AG04450 (cell line): ENCODE results near the gene ATP6V0E1. TPM values are rescaled to one million over a fixed set of nuclear protein-coding genes. Genes with fewer than 3 reads are reported as not detected.
A peak's percentile ranks its signal among the peaks of the same experiment; 100 is the strongest.

Source experiments
- CTCF ChIA-PET: fragments of 300-600, 350-600 bp; formaldehyde crosslinking; extraction: SDS; loops from one replicate; lab custom pipeline; 2022; ENCODE audit warnings: antibody characterized with exemption, inconsistent platforms; lab: Charles Lee
- POLR2A ChIA-PET: fragments of 350-600 bp; formaldehyde crosslinking; extraction: SDS; loops from one replicate; lab custom pipeline; 2021; ENCODE audit warnings: antibody characterized with exemption, inconsistent platforms; lab: Yijun Ruan, JAX
- DNase-seq: peaks from one replicate; pipeline ENCODE4 v3.0.0-alpha.2; 2011; ENCODE audit warnings: low read depth, low spot score
- H3K27ac ChIP-seq: one replicate; pipeline ENCODE4 v1.5.1; 2012; ENCODE audit warnings: low read depth, low read length, control low read depth
- H3K27me3 ChIP-seq: one replicate; pipeline ENCODE4 v1.6.0; 2012; ENCODE audit warnings: low read length; ENCODE audit not compliant: control insufficient read depth, insufficient read depth
- H3K4me3 ChIP-seq: 2 replicates; pipeline ENCODE4 v1.5.1; 2011; ENCODE audit warnings: mild to moderate bottlenecking, low read depth, low read length, control low read depth
- H3K9me3 ChIP-seq: 2 replicates; pipeline ENCODE4 v1.5.1; 2012; ENCODE audit warnings: low read length; ENCODE audit not compliant: control insufficient read depth, insufficient read depth
- polyA plus RNA-seq: library from polyadenylated mRNA; depleted of rRNA; stranded (reverse); fragments of >200 nt; gene quantifications from 2 replicates; pipeline ENCODE4 v1.2.3, GENCODE V29; 2011
- TF ChIP-seq, protein P1 (sequence below): IDR thresholded peaks from 2 replicates; pipeline ENCODE4 v1.5.1; 2011; ENCODE audit warnings: low read depth, low read length, control low read depth, inconsistent platforms

The ATP6V0E1 gene
- polyA plus RNA-seq, 1 experiment, result 610 TPM

DNA sequence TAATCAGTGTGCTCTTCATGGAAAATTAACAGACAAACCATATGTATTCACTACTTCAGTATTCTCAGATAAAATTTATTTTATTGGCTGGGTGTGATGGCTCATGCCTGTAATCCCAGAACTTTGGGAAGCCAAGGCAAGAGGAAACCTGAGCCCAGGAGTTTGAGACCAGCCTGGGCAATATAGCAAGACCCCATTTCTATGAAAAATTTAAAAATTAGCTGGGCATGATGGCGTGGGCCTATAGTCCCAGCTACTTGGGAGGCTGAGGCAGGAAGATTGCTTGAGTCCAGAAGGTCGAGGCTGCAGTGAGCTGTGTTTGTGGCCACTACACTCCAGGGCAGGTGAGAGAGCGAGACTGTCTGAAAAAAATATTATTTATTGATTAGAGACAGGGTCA is 49.2 kb downstream of the ATP6V0E1 start:
- POLR2A ChIA-PET, result interaction anchor here (1.0 kb wide), 1 partner anchor 18 kb away, joined by 3 read pairs; no protein-coding TSS in a partner anchor
- H3K27me3 ChIP-seq, result no peaks in the 10 kb centered on the region
- no peak overlapping the region for H3K4me3 ChIP-seq
- no peak for DNase-seq
- TF ChIP-seq, protein P1, sequence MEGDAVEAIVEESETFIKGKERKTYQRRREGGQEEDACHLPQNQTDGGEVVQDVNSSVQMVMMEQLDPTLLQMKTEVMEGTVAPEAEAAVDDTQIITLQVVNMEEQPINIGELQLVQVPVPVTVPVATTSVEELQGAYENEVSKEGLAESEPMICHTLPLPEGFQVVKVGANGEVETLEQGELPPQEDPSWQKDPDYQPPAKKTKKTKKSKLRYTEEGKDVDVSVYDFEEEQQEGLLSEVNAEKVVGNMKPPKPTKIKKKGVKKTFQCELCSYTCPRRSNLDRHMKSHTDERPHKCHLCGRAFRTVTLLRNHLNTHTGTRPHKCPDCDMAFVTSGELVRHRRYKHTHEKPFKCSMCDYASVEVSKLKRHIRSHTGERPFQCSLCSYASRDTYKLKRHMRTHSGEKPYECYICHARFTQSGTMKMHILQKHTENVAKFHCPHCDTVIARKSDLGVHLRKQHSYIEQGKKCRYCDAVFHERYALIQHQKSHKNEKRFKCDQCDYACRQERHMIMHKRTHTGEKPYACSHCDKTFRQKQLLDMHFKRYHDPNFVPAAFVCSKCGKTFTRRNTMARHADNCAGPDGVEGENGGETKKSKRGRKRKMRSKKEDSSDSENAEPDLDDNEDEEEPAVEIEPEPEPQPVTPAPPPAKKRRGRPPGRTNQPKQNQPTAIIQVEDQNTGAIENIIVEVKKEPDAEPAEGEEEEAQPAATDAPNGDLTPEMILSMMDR, result no peak
- H3K9me3 ChIP-seq, result no peaks in the 10 kb centered on the region
- CTCF ChIA-PET, result no interaction called here
- H3K27ac ChIP-seq, result no peak overlapping the region

DNA sequence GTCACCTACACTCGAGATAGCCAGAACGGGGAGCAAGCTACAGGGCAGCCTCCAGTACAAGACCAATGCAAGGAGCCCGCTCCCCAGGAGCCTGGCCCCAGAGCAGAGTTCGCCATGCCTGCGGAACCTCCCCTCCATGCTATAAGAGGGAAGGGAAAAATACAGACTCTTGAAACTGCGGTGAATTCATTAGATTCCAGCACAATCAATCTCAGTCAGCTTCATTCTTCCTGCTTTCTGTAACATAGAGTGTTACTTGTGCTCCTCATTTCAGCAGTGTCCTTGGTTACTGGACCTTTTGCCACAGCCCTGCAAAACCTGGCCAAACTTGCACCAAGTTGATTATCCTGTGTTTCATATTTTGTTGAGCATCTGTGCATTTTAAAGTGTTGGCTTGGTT is 50.4 kb downstream of the ATP6V0E1 start:
- CTCF ChIA-PET, result interaction anchor here (0.7 to 1.0 kb wide), 2 partner anchors 28 to 287 kb away, joined by 3 read pairs; no protein-coding TSS in a partner anchor
- TF ChIP-seq, protein P1, result no peak
- no peak overlapping the region for H3K4me3 ChIP-seq
- H3K27ac ChIP-seq, result no peak overlapping the region
- H3K9me3 ChIP-seq, result no peaks in the 10 kb centered on the region
- POLR2A ChIA-PET, result interaction anchor here (1.0 kb wide), 1 partner anchor 16 kb away, joined by 3 read pairs; no protein-coding TSS in a partner anchor
- DNase-seq, result no peak
- H3K27me3 ChIP-seq, result no peaks in the 10 kb centered on the region

DNA sequence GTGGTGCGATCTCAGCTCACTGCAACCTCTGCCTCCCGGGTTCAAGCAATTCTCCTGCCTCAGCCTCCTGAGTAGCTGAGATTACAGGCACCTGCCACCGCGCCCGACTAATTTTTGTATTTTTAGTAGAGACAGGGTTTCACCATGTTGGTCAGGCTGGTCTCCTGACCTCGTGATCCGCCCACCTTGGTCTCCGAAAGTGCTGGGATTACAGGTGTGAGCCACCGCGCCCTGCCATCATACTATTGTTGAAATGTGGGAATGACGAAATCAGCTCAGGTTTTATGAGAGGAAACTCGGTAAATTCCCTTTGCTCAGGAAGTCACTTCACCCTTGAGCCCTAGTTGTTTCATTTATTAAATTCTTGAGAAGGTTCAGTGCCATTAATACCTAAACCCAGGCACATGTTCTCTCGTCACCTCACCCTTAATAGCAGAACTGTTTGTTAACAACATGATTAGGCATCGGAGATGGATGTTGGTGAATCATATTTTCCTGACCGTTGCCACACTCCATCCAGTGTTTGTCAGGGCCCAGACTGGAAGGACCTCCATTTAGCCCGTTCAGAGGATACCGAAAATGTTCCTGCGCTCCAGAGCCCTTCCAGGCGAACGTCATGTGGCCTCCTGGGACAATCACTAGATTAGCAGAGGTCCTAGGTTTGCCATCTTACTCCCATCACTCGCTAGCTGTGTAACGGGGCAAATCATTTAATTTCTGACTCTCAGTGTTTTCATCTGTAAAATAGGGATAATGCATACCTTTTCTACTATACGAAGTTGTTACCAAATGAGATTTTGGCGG is 52.5 kb downstream of the ATP6V0E1 start:
- TF ChIP-seq, protein P1, result no peak
- H3K9me3 ChIP-seq, result peaks cover 7% of the 10 kb centered on the region
- ChIA-PET POLR2A (no interaction called here), CTCF (interaction anchor here (1.1 to 1.5 kb wide), 2 partner anchors 77 to 329 kb away, joined by 3 to 4 read pairs; partner anchors contain the start of gene RPL26L1)
- H3K4me3 ChIP-seq, result no peak overlapping the region
- H3K27me3 ChIP-seq, result no peaks in the 10 kb centered on the region
- peak overlapping the region; percentile 42 for H3K27ac ChIP-seq
- DNase-seq, result no peak

DNA sequence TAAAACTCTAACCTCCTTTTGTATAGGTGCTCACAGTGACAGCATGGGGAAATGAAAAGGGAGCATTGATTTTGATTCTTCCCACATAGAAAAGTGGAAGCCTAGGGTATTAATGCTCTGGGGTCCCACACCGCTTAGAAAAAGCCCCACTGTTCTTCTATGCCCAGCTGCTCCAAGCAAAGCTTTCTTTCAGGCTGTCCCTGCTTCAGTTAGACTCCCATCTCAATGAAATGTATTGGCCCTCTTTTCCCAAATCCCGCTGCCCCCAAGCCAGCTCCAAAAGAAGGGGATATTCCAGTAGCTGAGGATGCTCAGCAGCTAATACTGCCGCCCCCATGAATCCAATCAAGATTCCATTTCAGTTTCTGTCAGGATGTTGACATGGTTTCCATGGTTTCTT is 55.6 kb downstream of the ATP6V0E1 start:
- ChIA-PET POLR2A (interaction anchor here (0.6 to 1.1 kb wide), 2 partner anchors 18 to 38 kb away, joined by 4 read pairs; no protein-coding TSS in a partner anchor), CTCF (interaction anchor here (0.9 to 1.6 kb wide), 2 partner anchors 15 to 324 kb away, joined by 3 to 4 read pairs; no protein-coding TSS in a partner anchor)
- no peaks in the 10 kb centered on the region for H3K27me3 ChIP-seq
- TF ChIP-seq, protein P1, result no peak
- peaks cover 8% of the 10 kb centered on the region for H3K9me3 ChIP-seq
- H3K4me3 ChIP-seq, result no peak overlapping the region
- DNase-seq, result no peak
- no peak overlapping the region for H3K27ac ChIP-seq

DNA sequence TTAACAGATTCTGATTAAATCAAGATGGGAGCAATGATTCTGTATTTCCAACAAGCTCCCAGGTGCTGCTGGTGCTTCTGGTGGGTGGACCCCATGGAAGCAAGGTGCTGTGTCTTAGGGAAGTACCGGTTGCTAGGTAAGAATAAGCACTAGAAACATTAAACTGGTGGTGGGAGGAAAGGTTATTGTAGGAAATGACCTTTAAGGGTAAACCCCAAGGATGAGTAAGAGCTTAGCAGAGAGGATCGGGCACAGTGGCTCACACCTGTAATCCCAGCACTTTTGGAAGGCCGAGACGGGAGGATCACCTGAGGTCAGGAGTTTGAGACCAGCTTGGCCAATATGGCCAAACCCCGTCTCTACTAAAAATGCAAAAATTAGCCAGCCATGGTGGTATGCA is 56.4 kb downstream of the ATP6V0E1 start:
- ChIA-PET POLR2A (no interaction called here), CTCF (interaction anchor here (1.6 kb wide), 1 partner anchor 15 kb away, joined by 4 read pairs; no protein-coding TSS in a partner anchor)
- H3K27me3 ChIP-seq, result no peaks in the 10 kb centered on the region
- peaks cover 8% of the 10 kb centered on the region for H3K9me3 ChIP-seq
- H3K4me3 ChIP-seq, result no peak overlapping the region
- H3K27ac ChIP-seq, result no peak overlapping the region
- no peak for DNase-seq
- TF ChIP-seq, protein P1, result no peak
